SIG-M5 (cell line): ENCODE measurements around the gene HADHA.
"Not testable (repeated sequence)": the region's sequence is repeated elsewhere in the genome, so short reads cannot be mapped to it uniquely, and the experiment has no call there.

Experiments
- DNase-seq: peaks from one replicate; lab custom pipeline; 2025; lab: John Stamatoyannopoulos, UW

The HADHA gene

GRCh38 chr2:26173776-26174482, 70.5 kb downstream of the HADHA start:
- DNase-seq: no peak

DNA sequence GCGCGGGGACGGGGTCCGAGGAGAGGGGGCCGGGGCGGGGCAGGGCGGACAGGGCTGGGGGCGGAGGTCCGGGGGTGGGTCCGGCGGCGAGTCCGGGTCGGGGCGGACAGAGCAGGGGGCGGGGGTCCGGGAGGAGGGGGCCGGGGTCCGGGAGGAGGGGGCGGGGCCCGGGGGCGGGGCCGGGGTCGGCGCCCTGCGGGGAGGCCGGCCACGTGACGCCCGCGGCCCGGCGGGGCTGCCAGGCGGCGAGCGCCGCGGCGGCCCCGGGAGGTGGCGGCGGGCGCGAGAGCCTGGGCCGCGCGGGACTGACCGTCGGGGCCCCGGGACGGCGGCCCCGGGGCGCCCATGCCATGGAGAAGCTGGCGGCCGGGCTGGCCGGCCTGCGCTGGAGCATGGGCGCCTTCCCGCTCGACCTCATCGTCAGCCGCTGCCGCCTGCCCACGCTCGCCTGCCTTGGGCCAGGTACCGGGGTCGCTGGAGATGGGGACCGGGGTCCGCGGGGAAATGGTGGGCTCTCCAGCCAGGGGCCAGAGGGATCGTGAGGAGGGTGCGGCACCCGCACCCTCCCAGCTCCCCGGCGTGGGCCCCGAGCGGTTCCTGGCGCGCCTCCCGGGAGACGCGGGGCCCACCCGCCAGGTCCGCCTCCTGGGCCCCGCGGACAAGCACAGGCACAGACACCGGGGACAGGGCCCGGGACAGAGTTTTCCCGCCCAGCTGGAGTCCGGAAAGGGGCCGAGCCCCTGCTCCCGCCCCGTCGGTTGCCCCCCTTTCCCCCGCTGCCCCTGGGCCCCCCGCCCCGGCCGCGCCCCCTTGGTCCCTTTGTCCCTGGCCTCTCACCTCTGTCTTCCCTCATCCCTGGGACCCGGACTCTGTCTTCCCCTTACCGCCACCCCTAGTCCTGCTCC, 71.3 kb downstream of the HADHA start, which contains the start of gene GAREM2:
Gene GAREM2 (plus strand): TSS at position 218 of the 905 bp plus-strand sequence. CDS start 133 bp downstream, at position 351.
- no peak for DNase-seq

GRCh38 chr2:26172189-26172870, 72.1 kb downstream of the HADHA start:
- DNase-seq: no peak

DNA sequence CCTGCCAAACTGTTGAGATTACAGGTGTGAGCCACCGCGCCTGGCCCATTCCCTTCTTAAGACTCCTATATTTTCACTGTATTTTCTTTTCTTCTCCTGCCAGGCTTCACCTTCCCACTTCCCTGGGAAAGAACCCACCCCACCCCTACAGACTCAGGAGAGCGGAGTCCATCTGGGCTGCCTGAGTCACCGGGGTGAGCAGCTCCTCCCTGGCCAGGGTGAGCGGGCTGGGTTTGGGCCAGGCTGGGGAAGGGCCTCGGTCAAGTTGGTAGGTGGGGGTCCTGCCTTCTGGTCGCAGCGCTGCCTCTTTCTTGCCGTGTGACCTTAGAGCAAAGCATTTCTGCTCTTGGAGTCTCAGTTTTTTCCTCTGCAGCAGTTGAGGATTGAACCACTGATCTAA, 73.6 kb downstream of the HADHA start:
- DNase-seq: no peak

DNA sequence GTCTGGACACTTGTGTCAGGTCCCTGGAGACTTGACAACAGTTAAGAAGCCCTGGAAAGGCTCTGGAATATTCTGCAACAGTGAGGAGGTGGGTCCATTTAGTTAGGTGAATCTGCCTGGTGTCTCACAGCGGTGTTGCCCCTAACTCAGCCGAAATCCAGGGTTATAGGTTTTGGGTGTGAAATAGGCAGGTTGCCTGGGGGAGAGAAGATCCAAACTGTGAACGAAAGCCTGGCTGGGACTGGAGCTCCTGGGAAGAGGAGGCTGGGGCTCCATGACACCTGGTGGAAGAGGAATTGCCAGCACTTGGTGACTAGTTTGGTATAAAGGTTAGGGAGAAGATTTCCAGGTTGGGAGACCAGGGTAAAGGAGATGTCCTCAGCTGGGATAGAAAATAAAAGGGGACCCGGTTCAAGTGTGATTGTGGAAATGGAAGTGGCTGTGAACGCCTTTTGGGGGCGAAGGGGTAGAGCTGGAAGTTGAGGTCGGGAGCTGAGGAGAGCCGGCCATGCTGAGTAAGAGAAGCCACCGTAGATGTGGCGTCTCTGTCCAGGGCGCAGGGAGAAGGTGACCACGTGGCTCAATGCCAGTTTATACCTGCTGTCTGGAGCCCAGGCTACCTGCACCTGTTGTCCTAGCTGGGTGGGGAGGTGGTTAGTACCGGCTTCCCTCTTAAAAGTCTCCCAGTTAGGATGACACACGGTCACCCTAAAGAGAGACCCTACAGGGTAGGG, 74.6 kb downstream of the HADHA start:
- no peak for DNase-seq

- no peak for DNase-seq
Measured at GRCh38 chr2:26169226-26169625, 75.2 kb downstream of the HADHA start.

DNA sequence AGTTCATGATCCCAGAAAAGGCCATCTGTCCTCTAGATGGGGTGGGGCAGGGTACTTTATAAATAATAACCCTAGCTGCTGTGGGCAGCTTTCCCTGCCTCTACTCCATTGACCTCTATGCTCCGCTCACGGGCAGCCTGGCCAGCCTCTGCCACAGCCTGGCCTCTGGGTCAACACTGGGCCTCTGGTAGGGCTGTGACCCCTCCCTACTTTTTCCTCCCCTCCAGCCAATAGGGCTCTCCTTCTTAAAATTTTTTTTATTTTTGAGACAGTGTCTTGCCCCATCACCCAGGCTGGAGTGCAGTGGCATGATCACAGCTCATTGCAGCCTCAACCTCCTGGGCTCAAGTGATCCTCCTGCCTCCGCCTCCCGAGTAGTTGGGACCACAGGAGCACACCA, 75.6 kb downstream of the HADHA start:
- no peak for DNase-seq

DNA sequence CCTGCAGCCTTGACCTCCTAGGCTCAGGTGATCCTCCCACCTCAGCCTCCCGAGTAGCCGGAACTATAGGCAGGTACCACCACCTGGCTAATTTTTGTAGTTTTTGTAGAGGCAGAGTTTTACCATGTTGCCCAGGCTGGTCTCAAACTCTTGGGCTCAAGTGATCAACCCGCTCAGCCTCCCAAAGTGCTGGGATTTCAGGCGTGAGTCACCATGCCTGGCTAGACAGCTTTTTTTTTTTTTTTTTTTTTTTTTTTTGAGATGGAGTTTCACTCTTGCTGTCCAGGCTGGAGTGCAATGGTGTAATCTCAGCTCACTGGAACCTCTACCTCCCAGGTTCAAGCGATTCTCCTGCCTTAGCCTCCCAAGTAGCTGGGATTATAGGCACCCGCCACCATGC, 77.9 kb downstream of the HADHA start:
- DNase-seq: not testable (repeated sequence)

- DNase-seq: no peak
Measured at GRCh38 chr2:26165403-26165802, 79.0 kb downstream of the HADHA start.

- DNase-seq: no peak
Measured at GRCh38 chr2:26164641-26165211, 79.7 kb downstream of the HADHA start.

- DNase-seq: no peak
Measured at GRCh38 chr2:26164231-26164630, 80.2 kb downstream of the HADHA start.

DNA sequence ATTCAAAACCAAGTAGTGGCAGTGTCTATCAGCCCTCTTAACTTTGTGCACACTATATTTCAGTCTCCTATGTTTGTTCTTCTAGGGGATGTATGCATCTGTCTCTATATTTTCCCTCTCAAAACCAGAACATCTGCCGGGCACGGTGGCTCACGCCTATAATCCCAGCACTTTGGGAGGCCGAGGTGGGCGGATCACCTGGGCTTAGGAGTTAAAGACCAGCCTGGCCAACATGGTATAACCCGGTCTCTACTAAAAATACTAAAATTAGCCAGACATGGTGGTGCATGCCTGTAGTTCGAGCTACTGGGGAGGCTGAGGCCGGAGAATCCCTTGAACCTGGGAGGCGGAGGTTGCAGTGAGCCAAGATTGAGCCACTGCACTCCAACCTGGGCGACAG, 81.5 kb downstream of the HADHA start:
- DNase-seq: no peak

DNA sequence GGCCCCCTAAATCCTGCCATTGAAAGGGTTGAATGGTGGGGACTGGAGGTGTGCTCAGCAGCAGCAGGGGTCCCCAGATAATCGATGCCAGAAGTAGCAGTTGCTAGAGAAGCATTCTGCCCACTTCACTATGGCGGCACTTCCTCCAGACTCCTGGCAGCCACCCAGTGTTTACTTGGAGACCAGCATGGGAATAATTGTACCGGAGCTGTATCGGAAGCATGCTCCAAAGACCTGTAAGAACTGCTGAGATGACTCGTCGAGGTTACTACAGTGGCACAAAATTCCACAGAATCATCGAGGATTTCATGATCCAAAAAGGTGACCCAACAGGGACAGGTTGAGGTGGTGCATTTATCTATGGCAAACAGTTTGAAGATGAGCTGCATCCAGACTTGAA, 82.5 kb downstream of the HADHA start:
- DNase-seq: no peak

GRCh38 chr2:26157580-26157979, 86.9 kb downstream of the HADHA start:
- DNase-seq: no peak

DNA sequence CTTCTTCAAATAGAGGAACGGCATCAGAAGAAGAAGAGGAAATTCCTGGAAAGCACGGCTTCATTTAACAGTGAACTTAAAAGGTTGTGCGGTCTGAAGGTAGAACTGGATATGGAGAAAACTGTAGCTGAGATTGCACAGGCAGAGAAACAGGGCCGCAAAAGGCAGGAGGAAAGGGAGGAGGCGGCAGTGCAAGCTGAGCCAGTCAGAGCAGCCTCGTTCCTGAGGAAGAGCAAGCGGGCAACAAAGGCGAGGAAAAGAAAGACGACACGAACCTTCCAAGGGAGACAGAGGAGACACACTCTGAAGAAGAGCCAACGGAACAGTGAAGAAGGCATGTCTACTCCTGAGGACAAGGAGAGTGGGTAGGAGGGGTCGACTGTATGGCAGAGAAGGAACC, 94.2 kb downstream of the HADHA start:
- DNase-seq: no peak

DNA sequence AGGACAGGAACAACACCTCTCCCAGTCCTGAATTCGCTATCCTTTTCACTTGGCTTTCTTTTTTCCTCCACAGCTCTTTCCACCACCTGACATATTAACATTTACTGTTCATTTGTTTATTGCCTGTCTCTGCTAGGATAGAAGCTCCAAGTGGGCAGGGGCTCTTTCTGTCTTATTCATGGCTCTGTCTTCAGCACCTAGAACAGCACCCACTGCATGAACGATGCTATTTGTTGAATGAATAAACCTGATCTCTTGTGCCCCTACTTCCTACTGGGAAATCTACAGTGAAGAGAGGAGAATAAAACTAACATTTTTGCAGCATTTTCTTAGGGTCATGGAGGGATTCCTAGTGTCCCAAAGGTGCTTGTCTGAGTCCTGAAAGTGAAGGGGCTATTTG, 95.9 kb downstream of the HADHA start:
- no peak for DNase-seq

DNA sequence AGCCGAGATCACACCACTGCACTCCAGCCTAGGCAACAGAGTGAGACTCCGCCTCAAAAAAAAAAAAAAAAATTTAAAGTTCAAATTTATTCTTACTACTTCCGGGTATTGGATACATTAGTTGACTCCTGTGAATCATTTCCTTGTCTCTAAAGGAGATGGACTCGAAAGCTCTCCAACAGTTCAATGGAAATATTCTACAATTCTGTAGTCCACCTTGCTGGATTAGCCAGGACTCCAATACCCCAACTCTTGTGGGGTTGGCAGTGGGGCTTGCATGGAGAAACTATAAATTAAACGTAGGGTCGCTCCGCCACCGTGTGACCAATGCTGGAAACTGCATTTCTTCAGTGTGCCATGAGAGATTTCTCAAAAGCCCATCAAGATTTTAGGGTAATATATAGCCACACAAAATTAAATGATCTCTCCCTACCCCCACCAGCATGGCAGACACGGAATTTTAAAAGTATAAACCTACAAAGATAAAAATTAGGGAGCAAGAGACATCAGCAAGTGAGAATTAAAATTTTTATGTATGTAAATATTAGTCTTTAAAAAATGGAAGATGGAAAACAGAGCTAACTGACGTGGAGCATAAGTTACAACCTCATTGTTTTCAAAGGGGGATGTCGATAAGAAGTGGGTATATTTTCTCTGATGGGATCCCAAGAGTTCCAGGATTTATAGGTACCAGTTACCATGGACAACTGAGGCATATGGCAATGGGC, 99.3 kb downstream of the HADHA start:
- DNase-seq: no peak

GRCh38 chr2:26144031-26144430, 100.4 kb downstream of the HADHA start:
- DNase-seq: no peak

- no peak for DNase-seq
Measured at GRCh38 chr2:26141145-26141769, 103.2 kb downstream of the HADHA start.
